Thyroid gland (tissue), 4 donors: ENCODE measurements around the gene ACACB.

Experiments used
- CTCF ChIP-seq, 6 experiments: fragments of 200-600 bp in 3 of 6; fragments of 450-650 bp in 3 of 6; sonication (generic) in 3 of 6; IDR thresholded peaks; one replicate each; pipeline ENCODE4 v1.5.1; 2016 to 2019; ENCODE audit warnings: antibody characterized with exemption in 6 of 6, mild to moderate bottlenecking in 2 of 6, inconsistent platforms in 1 of 6, moderate library complexity in 1 of 6
- POLR2A ChIP-seq, 2 donors: fragments of 450-650 bp; IDR thresholded peaks; one replicate each; pipeline ENCODE4 v1.6.1; 2017; ENCODE audit warnings: antibody characterized with exemption in 2 of 2, mild to moderate bottlenecking in 2 of 2, moderate library complexity in 1 of 2

GRCh38 chr12:109239179-109239578, 122.8 kb downstream of the ACACB start:
- no peak for TF ChIP-seq POLR2A (IDR thresholded peaks at IDR 0.05)
- TF ChIP-seq CTCF (IDR thresholded peaks at IDR 0.05), result no peak
